Stimulated activated CD8-positive, alpha-beta memory T cell treated with anti-CD3 and anti-CD28 coated beads, Interleukin-15, amount 100 ng/mL, for 4 hours (primary cell): ENCODE measurements around the gene ADRB2.
"Not testable (repeated sequence)": the region's sequence is repeated elsewhere in the genome, so short reads cannot be mapped to it uniquely, and the experiment has no call there.

Experiments used
- DNase-seq, 2 donors: peaks; one replicate each; pipeline ENCODE4 v3.0.0-alpha.2; 2020; ENCODE audit warnings: low read depth in 2 of 2

ADRB2 gene

DNA sequence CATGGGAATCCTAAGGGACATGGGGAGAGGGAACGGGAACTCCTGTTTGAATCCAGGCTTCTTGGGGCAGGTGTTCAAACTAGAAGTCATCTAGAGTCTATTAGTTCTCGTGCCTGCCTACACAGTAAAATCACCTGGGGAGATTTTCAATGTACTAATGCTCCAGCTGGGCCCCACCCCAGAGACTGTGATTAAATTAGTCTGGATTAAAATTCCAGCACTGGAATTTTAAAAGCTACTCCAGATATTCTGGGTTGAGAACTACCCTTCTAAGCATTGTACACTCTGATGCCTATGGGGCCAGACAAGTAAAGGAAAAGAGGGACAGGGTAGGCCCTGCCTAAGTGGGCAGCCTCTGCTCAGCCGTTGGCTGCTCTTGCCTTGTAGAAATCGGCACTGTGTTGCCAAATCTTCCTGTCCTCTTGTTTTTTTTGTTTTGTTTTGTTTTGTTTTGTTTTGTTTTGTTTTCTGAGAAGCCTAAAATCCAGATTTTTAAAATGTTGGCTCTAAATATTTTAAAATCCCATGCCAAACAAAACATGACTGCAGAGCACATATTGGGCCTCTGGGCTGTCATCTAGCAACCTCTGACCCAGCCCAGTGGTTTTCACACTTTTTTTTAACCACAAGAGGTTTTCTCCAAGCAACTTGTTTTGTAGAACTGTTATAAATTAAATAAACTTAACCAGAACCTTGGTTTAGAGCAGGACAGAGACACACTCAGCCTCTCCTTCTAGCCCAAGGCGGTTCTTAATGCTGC is 29.0 kb downstream of the ADRB2 start:
- DNase-seq, result no peak

DNA sequence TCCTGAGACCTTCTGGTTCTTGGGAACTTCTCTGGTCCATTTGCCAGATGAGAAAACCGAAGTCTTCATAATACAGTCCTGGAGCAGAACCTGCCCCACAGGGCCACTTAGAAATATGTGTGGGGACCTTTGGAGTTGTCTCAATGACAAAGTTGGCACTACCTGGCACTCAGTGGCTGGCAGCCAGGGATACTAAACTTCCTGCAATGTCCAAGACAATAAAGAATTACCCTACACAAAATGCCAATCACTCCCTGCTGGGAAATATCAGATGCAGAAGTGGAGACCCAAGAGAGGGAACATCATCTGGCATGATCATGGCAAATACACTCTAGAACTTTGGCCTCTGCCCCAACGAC is 29.6 kb downstream of the ADRB2 start:
- no peak for DNase-seq

DNA sequence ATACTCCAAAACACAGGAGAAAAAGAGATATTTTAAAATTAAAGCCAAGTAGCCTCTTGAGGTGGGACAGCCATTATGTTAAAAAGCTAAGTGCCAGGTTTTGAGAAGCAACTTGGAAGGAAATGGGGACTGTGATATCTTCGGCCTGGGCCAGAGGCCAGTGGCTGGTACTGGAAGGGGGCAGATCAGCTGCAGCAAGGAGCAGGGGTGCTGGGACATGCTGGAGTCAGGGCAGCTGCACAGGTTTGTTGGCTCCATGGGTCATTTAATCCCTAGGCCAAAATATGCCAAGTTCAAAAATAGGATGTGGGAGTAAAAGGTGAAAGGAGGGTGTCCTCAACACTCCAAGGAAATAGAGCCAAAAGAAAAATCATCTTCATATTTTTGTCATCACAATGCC is 30.0 kb downstream of the ADRB2 start:
- DNase-seq, result no peak

DNA sequence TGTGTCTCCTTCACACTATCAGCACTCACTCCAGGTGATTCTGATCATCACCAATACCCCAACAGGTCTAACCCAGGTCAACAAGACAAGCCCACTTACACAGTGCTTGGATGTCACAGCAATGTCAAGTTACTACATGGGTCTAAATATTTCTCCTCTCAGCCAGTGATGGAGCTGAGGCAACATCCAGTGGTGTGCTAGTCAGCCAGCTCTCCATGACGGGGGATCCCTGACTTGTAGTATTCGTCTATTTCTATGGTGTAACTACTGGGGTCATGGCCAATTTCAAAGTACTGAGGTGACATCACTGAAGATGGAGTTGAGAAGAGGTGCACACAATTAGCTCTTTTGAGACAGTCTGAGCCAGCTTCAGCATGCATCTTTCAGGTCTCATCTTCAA is 31.1 kb downstream of the ADRB2 start:
- no peak for DNase-seq

DNA sequence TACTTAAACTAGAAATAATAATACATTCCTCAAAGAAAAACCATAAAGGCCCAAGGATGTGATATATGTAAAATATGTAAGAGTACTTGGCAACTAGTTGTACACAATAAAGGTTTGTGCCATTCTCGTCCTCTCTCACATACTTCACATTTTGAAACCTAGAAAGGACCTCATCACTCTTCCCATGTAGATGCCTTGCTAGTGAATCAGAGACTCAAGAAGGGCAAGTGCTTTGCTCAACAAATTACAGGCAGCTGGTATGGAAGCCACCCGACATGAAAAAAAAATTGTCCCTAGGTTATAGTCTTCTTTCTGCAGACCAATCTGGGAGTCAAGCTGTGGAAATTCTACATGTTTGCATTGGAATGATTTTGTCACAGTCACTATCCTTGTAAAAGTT is 31.7 kb downstream of the ADRB2 start:
- DNase-seq, result no peak

DNA sequence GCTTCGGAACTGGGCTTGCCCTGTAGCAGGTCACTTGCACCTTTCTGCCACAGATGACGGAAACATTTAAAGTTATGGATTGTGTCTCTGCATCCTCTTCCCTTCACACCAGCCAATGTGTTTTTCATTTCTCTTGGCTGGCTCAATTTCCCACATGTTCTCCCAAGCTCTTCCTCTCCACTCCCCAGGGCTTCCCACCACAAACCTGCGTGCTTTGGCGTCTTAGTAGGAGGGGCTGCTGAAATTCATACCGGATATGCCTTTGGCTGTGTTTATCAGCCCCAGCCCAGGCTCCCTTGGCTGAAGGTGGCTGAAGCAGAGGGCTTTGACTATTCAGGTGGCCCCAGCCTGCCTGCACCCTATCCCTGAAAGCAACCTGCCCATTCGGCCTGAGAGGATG is 32.1 kb downstream of the ADRB2 start:
- DNase-seq, result no peak

DNA sequence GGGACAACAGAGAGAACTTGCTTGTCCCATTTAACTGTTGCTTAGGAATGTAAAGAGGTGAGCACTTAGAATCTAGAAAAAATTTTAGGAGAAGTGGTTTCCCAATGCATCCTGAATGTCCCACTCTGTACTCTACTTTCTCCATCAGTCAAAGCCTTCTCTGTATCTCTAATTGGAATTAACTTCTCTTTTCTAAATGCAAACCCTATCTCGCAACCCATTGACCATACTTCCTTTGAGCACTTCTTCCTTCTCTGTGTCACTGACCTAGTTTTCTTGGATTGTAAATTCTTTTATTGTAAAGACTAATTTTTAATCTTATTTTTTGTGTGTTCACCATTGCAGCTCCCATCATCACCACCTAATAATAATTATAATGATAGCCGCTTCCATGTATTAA is 33.3 kb downstream of the ADRB2 start:
- DNase-seq, result no peak

DNA sequence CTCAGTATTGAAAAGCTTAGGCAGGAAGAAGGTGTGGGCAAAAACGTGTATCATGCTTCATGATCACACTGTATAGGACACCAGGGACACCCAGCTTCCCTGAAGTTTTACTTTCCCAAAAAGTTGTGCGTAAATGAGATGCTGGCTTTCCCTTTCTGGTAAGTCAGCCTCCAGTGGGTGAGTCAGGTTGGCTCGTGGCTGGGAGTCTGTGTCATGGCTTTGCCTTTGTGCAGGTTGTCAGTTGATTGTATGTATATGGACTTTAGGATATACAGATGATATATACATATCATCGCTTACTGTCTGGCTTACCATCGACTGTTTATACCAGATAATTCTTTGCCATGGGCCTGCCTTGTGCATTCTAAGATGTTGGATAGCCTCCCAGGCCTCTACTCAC is 34.2 kb downstream of the ADRB2 start:
- no peak for DNase-seq

DNA sequence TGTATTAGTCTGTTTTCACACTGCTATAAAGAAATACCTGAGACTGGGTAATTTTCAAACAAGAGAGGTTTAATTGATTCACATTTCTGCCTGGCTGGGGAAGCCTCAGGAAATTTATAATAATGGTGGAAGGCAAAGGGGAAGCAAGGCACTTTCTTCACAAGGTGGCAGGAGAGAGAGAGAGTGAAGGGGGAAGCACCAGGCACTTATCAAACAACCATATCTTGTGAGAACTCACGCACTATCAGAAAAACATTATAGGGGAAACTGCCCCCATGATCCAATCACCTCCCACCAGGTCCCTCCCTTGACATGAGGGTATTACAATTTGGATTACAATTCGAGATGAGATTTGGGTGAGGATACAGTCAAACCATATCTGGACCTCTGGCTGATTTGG is 34.7 kb downstream of the ADRB2 start:
- no peak for DNase-seq

DNA sequence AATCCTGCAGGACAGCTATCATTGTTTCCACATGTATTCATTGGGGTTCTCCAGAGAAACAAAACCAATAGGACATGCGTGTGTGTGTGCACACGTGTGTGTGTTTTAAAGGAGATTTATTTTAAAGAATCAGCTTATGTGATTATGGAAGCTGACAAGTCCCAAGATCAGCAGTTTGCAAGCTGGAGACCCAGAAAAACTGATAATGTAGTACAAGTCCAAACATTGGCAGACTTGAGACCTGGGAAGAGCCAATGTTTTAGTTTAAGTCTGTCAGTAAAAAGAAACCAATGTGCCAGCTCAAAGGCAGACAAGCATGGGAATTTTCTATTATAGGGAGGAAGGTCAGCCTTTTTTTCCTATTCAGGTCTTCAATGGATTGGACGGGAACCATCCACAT is 35.3 kb downstream of the ADRB2 start:
- DNase-seq, result no peak

DNA sequence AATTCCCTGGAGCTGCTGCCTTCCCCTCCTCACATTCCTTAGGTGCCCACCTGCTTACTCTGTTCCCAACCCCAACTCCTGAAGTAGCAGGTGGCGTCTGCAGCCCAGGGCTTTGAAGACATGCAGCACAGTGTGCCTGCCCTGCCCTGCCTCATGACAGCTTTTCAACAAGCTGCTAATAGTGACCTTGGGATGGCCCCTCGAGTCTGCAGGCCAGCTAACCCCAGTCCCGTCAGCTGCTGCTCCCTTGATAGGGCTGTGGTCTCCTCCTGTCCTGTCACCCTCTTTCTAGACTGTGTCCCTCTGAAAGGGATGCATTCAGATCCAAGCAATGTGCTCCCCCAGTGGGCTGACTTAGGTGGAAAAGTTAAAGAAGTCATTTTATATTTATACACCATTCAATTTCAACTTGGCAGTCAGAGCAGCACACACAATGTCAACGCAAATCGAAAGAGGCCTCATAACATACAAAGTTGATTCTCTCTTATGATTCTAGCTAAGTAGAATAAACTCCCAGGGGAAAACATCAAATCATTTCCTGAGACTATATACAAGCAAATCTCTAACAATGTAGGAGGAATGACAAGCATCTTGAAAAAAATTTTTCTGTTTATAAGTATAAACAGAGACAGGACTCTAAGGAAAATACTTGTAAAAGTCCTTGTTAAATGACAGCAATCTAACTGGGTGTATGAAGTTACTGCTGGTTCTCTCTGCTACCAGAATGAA is 37.9 kb downstream of the ADRB2 start:
- DNase-seq, result no peak

DNA sequence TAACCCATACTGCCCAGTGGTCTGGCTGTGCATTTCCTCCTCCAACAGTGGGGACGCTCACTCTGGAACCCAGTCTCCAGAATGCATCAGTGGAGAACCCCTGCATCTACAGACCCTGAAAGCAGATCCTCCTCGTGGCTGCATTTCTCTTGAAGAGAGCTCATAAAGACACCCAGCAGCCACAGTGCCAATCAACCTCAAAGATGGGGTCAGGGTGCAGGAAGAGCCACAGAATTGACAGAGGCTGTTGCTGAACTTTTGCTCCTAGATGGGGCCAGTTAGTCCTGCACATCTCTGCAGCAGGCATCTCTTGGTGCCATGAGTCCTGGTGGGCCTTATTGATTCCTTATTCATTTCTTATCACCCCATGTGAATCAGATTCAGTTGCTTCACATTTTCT is 39.6 kb downstream of the ADRB2 start:
- DNase-seq, result no peak

DNA sequence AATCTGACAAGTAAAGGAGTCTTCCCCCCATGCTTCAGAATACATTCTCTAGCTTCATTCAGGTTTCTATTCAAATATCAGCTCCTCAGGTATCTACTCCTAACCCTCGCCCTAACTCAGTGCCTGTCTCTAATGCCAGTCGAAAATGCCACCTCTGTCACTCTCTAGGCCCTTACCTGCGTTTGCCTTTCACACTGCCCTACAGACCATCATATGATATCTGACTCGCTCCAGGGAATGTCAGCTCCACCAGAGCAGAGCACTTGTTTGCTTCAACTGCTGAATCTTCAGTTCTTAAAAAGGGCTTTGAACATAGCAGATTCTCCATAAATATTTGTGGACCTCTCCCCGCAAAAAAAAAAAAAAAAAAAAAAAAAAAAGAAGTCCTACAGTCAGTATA is 46.7 kb downstream of the ADRB2 start:
- DNase-seq, result no peak

DNA sequence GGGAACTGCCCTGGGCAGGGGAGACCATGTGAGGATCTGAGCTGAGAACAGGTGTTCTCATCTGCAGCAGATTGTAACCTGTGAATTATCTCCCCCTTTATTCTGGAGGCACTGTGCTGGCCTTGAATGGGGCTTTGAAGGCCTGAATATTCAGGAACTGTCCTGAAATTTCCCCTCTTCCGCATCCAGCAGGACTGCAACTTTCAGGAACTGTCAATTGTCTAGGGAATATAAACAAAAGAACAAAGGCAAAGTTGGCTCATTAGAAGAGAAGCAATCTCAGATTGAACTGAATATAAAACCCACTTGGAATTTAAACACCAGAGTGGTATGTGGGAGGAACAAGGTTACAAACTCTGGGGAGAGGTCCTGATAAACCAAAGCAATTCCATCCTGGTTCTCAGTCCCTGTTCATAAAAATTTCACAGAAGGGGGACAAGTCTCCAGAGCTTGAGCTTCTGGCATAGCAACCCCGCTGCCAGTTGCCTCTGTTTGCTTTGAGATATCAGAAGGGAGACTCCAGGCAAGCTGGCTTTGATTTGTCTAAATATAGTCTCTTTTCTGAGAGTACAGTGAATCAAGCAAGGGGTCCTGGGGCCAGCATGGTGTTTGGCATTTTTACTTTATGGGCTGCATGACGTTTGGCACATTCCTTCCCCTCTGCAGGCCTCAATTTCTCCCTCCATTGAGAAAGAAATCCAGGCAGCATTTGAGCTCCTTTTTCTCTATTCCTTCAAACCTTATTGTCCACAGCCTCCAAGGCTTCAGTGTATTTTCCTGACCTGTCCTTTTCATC is 47.5 kb downstream of the ADRB2 start:
- DNase-seq, result no peak

DNA sequence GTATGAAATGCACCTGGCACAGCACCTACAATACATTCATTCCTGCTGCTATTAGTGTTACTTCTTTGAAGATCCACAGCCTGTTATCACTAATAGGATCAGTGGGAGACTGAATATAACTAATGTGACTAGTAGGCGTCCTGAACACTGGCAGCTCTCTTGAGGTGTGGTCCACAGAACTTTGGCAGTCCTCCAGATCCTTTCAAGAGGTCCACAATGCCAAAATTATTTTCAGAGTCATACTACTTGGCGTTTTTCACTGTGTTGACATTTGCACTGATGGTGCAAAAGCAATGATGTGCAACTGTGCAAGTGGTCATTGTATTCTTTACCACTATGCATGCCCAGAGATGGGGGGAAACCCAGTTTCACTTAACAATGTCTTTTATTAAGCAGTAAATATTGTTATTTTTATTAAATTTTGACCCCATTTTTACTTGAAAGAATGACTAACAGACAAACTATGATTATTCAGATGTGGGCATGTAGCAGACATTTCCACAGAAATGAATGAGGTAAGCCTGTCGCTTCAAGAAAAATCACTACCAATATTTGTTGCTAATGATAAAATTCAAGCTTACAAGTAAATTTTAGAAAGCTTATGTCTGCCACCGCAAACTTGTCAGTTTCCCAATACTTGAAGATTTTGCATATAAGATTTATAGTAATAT is 48.9 kb downstream of the ADRB2 start:
- DNase-seq, result no peak

DNA sequence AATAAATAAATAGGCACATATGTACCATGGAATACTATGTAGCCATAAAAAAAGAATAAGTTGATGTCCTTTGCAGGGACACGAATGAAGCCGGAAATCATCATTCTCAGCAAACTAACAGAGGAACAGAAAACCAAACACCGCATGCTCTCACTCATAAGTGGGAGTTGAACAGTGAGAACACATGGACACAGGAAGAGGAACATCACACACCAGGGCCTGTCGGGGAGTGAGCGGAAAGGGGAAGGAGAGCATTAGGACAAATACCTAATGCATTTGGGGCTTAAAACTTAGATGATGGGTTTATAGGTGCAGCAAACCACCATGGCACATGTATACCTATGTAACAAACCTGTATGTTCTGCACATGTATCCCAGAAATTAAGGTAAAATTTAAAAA is 51.0 kb downstream of the ADRB2 start:
- DNase-seq, result not testable (repeated sequence)
